OCI-LY7 (cell line): ENCODE data around the gene PMM2.

Source experiments
- CTCF ChIP-seq: fragments of 200-600 bp; sonication (generic); conservative IDR thresholded peaks from 2 replicates; pipeline ENCODE4 v1.5.1; 2014; ENCODE audit warnings: mild to moderate bottlenecking, antibody characterized with exemption, low read length, moderate library complexity, mixed read lengths
- EZH2phosphoT487 ChIP-seq: fragments of 200-600 bp; sonication (generic); IDR thresholded peaks from 2 replicates; pipeline ENCODE4 v1.6.1; 2018; ENCODE audit warnings: low read depth, borderline replicate concordance, mild to moderate bottlenecking, mixed run types, antibody characterized with exemption, low read length, moderate library complexity, mixed read lengths

DNA sequence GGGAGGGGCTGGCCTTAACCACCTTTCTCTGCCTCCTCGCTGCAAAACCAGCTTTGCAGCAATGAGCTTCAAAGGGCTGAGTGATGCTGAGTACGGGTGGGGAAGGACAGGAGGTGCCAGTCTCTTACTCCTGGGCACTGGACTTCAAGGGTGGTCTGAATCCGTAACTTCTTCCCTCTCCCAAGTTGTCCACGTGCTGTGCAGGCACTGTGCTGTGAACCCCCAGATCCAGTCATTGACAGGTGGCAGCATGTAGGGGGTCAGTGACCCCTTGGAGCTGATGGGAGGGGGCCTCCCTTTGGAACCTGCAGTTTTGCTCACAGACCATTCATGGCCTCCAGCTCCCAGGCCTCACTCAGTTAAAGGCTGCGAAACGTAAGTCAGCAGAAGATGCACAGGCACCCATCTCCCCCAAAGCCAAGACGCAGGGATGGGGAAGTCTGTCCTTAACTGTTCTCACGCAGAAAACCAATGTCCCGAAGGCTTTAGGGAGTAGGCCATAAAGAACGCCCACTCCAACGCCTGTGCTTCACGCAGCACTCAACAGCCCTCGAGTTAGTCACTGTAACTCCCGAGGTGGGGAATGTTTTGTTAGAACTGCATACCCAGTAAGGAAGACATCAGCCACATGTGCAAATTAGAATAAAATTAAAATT, 92.4 kb downstream of the PMM2 start:
- TF ChIP-seq CTCF (no peak), EZH2phosphoT487 (no peak)
